ENCODE results near the gene CDK6. TPM values are rescaled to one million over a fixed set of nuclear protein-coding genes. Genes with fewer than 3 reads are reported as not detected.
"Not testable (repeated sequence)": the region's sequence is repeated elsewhere in the genome, so short reads cannot be mapped to it uniquely, and the experiment has no call there.

The CDK6 gene
- total RNA-seq = 24.8 TPM

DNA sequence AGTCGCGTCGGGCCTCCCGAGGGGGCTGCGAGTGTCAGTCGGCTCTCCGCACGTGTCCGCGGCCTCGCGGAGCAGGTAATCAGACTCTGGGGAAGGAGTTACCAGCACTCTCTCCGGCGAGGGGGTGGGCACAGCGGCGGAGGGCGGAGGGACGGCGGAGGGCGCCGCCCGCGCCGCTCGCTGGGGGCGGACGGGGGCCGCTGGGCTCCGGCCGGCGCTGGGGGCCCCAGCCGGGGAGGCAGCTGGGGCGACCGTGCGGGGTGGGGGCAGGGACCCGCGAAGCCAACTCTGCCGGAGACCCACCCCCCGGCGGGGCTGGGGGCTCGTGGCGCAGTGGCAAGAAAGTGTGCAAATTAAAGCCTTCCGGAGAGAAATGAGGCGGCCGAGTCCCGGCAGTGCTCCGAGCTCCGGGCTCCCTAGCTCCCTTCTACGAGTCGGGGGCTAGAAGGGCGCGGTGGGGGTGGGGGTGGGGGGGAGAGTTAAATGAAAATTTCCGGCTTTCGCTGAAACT, at the start of gene CDK6:
Gene CDK6, minus strand, starts transcription at position 85 of the 511 bp plus-strand sequence. CDS start 3,250 bp downstream, outside the sequence.
- peak; percentile 59 for DNase-seq (ENCODE audit: low spot score)

DNA sequence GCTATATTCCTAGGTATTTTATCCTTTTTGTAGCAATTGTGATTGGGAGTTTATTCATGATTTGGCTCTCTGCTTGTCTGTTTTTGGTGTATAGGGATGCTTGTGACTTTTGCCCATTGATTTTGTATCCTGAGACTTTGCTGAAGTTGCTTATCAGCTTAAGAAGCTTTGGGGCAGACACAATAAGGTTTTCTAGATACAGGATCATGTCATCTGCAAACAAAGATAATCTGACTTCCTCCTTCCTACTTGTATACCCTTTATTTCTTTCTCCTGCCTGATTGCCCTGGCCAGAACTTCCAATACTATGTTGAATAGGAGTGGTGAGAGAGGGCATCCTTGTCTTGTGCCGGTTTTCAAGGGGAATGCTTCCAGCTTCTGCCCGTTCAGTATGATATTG, 49.7 kb upstream of the CDK6 start:
- DNase-seq (ENCODE audit: low spot score) = not testable (repeated sequence)

DNA sequence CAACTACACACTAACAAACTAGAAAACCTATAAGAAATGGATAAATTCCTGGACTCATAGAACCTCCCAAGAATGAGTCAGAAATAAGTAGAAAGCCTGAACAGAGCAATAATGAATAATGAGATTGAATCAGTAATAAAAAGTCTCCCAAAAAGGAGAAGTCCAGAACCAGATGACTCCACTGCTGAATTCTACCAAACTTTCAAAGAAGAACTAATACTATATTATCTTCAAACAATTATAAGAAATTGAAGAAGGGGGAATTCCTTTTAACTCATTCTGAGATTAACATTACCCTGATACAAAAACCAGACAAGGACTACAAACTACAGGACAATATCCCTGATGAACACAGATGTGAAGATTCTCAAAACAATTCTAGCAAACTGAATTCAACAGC, 47.8 kb upstream of the CDK6 start:
- no peak for DNase-seq (ENCODE audit: low spot score)

DNA sequence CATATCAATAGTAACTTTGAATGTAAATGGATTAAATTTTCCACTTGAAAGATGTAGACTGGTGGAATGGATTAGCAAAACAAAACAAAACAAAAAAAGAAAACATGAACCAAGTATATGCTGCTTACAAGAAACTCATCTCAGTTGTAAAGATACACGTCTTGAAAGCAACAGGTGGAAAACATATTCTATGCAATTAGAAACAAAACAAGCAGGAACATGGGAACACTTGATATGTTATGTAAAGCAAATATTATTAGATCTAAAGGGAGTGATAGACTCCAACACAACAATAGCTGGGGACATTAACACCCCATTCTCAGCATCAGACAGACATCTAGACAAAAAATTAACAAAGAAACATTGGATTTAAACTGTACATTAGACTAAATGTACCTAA, 46.4 kb upstream of the CDK6 start:
- no peak for DNase-seq (ENCODE audit: low spot score)

DNA sequence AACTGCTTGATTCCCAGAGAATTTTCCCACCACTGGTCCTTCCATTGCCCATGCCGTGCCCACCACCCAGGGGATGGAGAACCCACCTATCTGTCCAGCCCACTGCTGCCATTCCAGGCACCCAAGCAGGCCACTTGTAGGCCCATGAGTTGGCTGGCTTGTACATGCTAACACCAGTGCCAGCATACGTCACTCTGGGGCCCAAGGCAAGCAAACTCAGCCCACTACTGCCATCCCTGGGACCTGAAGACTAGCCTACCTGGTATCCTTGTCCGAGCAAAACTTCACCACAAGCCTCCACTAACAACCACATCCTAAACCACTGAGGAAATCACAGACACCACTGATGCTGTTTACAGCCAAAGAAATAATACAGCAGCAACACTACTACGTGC, 44.7 kb upstream of the CDK6 start:
- DNase-seq (ENCODE audit: low spot score) = no peak

DNA sequence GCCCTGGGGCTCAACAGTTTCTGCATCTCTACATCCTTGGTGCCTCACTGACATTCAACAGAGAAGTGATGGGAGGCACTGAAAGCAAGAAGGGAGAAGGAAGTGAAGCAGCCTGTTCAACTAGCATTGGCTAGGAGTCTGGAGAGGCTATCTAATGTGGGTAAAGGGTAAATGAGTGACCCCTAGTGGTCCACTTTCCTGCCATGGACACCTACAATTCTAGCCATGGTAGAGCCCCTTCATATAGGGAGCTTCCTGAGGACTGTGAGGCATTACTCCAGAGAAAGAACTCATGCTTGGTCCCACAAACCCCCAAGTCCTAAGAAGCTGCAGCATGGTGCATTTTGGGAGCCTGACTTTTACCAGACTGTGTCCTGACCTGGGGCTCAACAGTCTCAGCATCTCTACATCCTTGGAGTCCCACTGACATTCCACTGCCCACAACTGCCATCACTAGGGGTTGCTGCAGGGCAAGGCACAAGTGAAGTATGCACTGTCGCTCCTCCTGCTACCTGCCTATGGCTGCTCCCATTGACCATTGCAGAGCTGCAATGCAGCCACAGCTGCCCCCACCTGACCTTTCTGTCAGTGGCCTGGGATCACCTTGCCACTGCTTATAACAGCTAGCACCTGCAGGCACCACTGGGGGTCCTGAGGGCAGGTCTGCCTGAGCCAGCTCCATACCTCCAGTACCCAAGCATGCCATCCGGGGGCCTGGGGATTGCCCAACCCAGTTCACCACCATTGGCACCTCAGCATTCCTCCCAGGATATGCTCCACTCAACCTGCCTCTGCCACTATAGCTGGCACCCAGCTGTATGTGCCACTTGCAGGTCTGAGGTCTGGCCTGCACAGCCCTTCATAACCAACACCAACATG, 44.1 kb upstream of the CDK6 start:
- no peak for DNase-seq (ENCODE audit: low spot score)

DNA sequence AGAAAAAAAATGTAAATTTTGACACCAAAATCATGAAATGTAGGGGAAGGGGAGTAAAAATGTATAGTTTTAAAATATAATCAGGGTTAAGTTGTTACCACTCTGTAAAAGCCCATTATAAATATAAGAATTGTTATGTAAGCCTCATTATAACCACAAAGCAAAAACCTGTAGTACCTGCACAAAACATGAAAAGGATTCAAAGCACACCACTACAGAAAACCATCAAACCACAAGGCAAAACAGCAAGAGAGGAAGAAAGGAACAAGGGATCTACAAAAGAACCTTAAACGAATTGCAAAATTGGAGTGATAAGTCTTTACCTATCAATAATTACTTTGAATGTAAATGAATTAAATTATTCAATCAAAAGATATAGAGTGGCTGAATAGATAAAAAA, 41.0 kb upstream of the CDK6 start:
- DNase-seq (ENCODE audit: low spot score) = no peak

DNA sequence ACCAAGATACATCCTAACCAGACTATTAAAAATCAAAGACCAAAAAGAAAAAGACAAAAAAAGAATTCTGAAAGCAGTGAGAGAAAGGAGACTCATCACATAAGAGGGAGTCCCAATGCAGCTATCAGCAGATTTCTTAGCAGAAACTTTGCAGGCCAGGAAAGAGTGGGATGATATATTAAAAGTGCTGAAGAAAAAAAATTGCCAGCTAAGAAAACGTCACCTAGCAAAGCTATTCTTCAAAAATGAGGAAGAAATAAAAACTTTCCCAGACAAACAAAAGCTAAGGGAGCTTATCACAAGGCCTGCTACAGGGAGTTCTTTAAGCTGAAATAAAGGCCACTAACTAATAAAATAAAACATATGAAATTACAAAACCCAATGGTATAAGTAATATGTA, 40.5 kb upstream of the CDK6 start:
- no peak for DNase-seq (ENCODE audit: low spot score)

DNA sequence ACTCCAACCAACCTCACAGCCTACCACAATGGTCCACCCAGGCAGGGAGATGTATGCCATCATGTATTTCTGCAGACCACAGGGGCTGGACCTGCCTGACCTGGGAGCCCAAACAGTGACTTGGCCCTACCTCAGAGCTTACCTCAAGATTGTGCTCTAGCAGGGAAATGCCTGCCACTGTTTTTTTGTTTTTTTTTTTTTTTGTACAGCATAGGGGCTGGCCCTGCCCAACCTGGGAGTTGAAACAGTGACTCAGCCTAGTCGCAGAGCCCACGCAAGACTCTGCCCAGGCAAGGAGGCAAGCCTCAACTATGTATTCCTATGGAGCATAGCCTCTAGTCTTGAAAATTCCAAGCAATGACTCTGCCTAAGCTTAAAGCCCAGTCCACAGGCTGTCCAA, 39.3 kb upstream of the CDK6 start:
- DNase-seq (ENCODE audit: low spot score) = no peak

DNA sequence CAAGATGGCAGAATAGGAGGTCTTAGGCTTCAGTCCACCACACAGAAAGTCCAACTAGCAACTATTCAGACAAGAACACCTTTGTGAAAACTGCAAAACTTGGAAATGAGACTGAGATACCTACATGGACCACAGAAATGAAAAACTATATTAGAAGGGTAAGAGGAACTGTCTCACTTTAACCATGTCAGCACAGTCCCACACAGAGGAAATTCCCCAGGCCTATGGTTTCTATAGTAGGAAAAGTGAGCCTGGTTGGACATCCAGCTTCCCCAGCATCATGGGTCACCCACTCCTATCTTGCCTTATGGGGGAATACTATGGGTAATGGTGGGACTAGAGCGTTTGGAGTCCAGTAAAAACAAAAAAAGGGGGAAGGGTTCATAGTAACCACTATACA, 38.8 kb upstream of the CDK6 start:
- DNase-seq (ENCODE audit: low spot score) = no peak

DNA sequence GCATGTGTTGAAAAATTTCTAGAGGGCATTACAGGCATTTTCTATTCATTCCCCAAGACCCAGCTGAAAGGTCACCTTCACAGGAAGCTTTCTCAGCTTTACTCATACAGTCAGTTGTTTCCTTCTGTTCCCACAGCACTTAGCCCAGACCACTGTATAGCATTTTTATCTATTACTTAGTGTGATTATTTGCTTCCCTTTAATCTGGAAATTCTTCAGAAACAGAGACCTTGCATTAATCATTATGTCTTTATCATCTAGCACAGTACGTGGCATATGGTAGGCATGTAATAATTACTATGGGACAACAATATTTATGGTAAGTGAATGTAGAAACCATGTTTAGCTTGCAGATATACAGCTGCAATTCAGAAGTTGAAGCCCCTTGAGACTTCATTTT, 38.2 kb upstream of the CDK6 start:
- no peak for DNase-seq (ENCODE audit: low spot score)

DNA sequence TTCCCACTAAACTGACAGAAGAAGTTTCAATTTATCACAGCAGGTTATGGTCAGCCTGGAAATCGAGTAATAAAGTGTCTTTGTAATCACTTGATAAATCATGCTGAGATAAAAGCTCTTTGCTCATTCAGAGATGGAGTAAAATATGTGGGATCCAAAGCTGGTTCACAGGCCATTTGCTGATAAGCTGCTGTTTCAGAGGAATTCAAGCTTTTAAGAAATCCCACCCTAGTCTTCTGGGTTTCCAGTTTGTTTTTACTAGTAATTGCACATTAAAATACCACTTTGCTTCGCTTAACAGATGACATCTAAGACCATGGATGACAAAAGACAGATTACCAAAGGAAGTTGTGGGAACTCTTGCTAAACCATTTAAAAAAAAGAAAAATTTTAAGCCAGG, 37.4 kb upstream of the CDK6 start:
- DNase-seq (ENCODE audit: low spot score) = no peak

DNA sequence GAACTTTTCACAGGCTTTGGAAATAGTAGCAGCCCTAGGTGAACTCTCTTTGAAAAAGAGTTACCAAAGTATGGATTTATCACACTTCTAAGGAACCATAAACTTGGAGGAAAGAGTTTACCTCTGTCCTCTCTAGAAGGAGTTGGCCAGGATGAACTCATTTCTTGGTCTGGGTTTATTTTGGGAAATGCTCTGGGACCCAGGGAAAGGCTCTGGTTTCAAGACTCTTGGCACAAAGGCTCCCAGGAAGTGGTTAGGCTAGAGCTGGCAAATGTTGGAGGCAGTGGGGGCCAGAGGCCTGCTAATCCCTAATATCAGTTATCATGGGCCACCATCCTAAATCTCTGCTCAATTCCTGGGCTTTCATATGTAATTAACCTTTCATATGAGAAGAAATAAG, 36.3 kb upstream of the CDK6 start:
- DNase-seq (ENCODE audit: low spot score) = no peak

DNA sequence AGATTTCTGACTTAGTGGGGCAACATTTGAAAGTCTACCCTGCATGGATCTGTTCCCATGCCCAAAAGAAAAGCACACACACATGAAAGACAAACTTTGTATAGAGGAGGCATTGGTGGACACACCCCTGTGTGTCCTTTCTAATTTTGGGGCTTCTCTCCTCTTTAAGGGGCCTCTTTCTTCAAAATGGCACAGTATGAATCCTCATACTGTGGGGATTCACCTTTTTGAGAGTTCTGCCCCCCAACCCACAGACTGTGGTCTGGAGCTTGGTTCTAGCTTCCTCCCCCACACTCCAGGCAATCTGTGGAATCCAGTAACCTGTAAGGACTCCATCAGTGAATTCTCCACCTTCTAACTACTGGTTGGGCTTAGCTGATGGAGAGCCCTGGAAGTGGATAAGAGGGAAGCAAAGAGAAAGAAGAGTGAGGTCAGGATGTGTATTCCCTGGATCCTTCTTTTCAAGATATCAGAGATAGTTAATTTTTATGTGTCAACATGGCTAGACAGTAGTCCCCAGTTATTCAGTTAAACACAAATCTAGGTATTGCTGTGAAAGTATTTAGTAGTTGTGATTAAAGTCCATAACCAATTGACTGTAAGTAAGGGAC, 32.4 kb upstream of the CDK6 start:
- no peak for DNase-seq (ENCODE audit: low spot score)

DNA sequence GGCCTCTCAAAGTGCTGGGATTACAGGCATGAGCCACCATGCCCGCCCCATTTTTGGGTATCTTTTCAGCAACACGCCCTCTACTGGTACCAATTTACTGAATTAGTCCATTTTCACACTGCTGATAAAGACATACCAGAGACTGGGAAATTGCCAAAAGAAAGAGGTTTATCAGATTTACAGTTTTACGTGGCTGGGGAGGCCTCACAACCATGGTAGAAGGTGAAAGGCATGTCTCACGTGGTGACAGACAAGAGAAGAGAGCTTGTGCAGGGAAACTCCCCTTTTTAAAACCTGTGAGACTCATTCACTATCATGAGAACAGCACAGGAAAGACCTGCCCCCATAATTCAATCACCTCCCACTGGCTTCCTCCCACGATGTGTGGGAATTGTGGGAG, 27.8 kb upstream of the CDK6 start:
- DNase-seq (ENCODE audit: low spot score) = not testable (repeated sequence)

DNA sequence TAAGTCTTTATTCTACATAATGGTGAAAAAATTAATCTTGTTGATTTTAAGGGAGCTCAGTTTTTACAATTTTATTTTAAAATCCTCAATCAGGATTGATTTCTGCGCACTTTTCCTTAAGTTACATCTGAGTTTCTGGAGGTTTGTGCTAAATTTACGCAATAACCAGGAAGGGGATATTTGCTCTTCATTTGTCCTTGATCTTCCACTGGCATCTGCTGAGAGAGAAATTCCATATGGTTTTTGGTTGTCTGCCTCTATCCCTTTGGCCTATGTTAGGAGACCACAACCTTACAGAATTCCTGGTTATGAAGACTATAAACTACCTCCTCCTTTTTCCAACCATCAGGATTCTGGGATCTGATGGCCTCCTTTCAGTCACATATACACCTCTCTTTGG, 20.1 kb upstream of the CDK6 start:
- no peak for DNase-seq (ENCODE audit: low spot score)

DNA sequence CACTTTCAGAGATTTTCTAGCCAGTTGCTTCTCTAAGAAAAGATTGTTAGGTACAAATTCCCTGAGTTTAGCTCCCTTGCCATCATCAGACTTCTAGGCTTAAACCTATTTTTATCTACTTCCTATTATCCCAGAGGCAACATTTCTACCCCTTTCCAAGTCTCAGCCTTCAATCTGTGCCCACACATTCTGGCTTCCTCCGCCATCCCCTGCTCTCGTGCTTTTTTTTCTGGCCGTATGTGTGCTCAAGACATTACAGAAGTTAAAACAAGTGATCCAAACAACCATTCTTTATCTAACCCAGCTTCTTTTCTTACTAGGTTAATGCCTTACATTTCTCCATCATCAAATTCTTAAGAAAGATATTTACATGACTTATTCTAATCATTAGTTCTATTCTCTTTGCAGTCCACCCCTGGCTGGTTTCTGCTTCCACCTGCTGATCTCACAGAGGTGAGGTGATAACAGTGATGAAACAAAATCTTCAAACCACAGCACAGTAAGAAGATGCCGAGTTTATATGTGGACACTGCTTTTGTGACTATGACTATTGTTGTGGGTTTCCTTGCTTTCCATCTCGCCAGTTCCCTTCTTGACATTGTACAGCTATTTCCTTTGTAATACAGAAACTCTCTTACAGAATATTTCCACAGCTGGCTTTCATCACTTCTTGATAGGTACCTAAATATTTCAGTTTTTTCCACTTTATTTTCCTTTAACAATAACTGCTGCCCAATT, 18.3 kb upstream of the CDK6 start:
- no peak for DNase-seq (ENCODE audit: low spot score)

DNA sequence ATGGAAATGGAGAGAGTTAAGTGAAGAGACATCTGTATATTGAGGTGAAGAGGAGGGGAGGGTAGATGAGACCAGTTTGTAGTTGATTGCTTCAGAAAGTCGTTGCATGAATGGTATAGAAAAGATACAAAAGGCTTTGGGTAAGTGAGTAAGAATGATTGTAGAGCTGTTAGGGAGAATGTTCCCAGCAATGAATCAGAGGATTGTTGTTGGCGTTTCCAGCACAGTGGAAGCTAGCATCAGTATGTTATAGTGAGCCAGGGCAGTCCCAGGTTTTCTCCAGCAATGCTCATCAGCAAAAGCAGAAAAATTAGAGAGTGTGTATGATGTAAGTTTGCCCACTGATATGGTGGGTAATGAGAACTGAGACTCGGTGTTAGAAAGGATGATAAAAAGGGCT, 15.4 kb upstream of the CDK6 start:
- no peak for DNase-seq (ENCODE audit: low spot score)

DNA sequence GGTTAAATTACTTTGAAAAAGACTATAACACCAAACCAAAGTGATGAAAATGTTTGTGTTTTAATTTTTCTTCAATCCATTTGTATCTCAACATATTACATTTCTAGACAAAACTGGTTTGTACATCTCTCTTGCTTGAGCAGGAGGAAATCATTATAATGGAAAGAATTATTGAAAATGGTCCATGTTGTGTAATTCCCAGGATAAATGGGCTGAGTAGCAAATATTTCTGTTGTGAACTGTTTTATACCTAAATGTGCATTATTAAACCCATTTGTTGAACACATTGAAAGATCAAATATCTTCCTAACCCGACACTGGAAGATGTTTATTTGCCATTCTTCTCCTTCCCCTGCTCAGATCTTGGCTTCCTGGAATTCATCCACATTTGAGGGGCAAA, 14.1 kb upstream of the CDK6 start:
- no peak for DNase-seq (ENCODE audit: low spot score)

DNA sequence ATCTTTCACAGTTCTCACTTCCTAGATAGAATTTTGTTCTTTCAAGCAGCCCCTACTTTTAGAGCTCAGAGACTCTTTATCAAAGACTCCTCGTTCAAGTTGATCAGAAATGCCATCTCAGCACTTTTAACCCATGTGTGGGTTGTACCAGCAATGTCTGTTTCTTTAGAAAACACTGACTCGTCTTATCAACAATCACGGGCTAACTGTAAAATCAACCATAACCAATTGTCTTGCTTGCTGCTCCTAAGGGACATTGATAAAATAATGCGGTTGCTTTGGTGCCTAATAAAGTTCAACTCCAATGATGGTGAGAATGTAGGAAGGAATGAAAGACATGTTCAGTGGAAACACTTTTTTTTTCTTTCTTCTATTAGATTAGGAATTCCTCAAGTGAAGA, 12.9 kb upstream of the CDK6 start:
- no peak for DNase-seq (ENCODE audit: low spot score)

DNA sequence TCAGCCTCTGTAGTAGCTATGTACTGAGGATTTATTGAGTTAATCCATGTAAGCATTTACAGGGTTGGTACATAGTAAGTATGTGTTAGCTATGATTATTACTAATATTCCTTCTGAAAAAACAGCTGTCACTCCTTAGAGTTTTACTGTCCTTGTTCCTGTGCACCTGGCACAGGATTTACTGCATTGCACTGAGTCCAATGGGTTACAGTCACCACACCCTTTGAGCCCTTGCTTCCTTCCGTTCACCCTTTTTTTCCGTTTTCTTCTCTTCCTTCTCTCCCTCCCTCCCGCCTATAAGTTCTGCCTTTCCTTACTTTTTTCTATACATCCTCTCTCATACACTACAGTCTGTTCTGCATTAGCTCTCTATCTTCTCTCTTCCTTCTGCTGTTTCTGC, 12.5 kb upstream of the CDK6 start:
- no peak for DNase-seq (ENCODE audit: low spot score)

DNA sequence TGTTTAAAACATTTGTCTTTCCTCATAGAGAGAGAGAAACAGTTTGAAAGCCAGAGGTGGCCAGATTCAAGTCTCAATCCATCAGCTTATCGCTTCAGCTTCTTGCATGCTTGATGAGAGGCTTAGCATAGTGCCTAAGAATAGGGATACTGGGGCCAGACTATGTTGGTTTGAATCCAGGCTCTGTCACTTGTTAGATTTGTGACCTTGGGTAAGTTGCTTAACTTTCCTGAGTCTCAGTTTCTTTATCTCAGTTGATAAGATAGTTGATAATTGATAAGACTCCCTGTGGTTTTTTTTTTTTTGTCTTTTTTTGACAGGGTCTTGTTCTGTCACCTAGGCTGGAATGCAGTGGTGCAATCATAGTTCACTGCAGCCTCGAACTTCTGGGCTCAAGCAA, 12.1 kb upstream of the CDK6 start:
- DNase-seq (ENCODE audit: low spot score) = no peak

DNA sequence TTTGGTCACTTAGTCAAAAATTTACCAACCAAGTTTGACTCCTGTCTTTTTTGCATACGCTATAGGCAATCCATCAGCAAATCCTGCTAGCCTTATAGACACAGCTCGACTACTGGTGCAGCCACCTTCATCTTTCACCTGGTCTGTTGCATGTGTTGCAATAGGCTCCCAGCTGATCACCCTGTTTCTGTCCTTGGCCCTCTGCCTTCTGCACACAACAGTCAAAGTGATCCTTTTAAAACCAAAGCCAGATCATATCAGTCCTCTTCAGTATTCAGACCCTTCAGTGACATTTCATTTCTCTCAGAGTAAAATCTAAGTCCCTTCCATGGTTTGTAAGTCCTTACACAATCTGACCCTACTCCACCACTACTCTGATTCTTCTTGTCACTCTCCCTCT, 10.9 kb upstream of the CDK6 start:
- no peak for DNase-seq (ENCODE audit: low spot score)
